ENCODE data around the gene PSMD14.
"Not testable (repeated sequence)": the region's sequence is repeated elsewhere in the genome, so short reads cannot be mapped to it uniquely, and the experiment has no call there.

Gene PSMD14

DNA sequence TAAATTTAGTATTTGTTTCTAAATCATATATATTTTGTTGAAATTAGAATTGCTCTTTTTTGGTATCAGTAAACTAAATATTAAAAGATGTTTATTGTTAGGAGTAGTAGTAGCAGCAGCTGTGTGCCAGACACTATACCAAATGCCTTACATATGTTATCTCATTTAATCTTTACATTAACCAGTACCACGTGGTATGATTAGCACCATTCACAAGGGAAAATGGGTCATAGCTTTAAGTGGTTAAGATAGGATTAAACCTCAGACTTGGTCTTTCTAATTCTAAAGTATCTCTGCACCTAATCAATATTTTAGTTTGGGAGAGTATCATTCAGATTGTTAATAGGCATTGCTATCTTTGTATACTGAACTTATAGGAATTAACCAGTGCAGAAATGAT lies 29.0 kb downstream of the PSMD14 start:
- no peak for TF ChIP-seq CTCF (conservative IDR thresholded peaks at IDR 0.05; ENCODE audit: low read depth)
- no peak overlapping the region for H3K27ac ChIP-seq
- CTCF ChIA-PET, result no interaction called here
- POLR2A ChIA-PET (ENCODE audit: low non-redundant PET), result no interaction called here
- DNase-seq (ENCODE audit: low spot score), result no peak

GRCh38 chr2:161339532-161339931 lies 31.3 kb downstream of the PSMD14 start:
- DNase-seq (ENCODE audit: low spot score); POLR2A ChIA-PET (ENCODE audit: low non-redundant PET); CTCF ChIA-PET: not testable (repeated sequence)

GRCh38 chr2:161340930-161341413 lies 32.7 kb downstream of the PSMD14 start:
- DNase-seq (ENCODE audit: low spot score); POLR2A ChIA-PET (ENCODE audit: low non-redundant PET); H3K27ac ChIP-seq: not testable (repeated sequence)
- CTCF ChIA-PET, result interaction anchor here (0.6 kb wide), 1 partner anchor 1107 kb away, joined by 6 read pairs; no protein-coding TSS in a partner anchor

More at GRCh38 chr2:161339532-161339931, 31.3 kb downstream of the PSMD14 start:
- H3K27ac ChIP-seq, result not testable (repeated sequence)

DNA sequence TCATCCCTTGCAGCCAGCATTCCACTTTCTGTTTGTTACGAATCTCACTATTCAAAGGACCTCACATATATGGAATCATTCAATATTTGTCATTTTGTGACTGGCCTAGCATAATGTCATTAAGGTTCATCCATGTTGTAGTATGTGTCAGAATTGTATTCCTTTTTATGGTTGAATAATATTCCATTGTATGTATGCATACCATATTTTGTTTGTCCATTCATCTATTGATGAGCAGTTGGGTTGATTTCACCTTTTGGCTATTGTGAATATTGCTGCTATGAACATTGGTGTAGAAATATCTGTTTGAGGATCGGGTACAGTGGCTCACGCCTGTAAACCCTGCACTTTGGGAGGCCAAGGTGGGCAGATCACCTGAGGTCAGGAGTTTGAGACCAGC lies 35.0 kb downstream of the PSMD14 start:
- CTCF ChIA-PET, result no interaction called here

DNA sequence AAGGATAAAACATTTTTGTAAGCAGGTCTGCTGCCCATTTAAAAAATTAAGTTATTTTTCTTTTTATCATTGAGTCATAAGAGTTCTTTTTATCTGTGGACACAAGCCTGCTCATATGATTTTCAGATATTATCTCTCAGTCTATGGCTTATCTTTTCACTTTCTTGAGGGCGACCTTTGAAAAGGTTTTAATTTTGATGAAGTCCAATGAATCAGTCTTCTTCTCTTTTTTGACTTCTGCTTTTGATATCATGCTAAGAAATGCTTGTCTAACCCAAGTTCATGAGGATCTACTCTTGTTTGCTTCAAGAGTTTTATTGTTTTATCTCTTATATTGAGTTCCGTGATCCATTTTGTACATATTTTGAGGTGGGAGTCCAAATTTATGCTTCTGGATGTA lies 36.5 kb downstream of the PSMD14 start:
- no peak for TF ChIP-seq CTCF (conservative IDR thresholded peaks at IDR 0.05; ENCODE audit: low read depth)
- ChIA-PET POLR2A (ENCODE audit: low non-redundant PET) (no interaction called here), CTCF (no interaction called here)
- no peak overlapping the region for H3K27ac ChIP-seq
- no peak for DNase-seq (ENCODE audit: low spot score)

More for the DNA sequence above, 35.0 kb downstream of the PSMD14 start:
- TF ChIP-seq CTCF (conservative IDR thresholded peaks at IDR 0.05; ENCODE audit: low read depth), result no peak
- POLR2A ChIA-PET (ENCODE audit: low non-redundant PET), result no interaction called here
- H3K27ac ChIP-seq, result no peak overlapping the region
- DNase-seq (ENCODE audit: low spot score), result no peak

GRCh38 chr2:161351678-161352077 lies 43.5 kb downstream of the PSMD14 start:
- no peak for TF ChIP-seq CTCF (conservative IDR thresholded peaks at IDR 0.05; ENCODE audit: low read depth)
- no peak for DNase-seq (ENCODE audit: low spot score)
- ChIA-PET POLR2A (ENCODE audit: low non-redundant PET) (no interaction called here), CTCF (interaction anchor here (0.9 kb wide), 1 partner anchor 155 kb away, joined by 4 read pairs; no protein-coding TSS in a partner anchor)
- H3K27ac ChIP-seq, result no peak overlapping the region

GRCh38 chr2:161352719-161353118 lies 44.5 kb downstream of the PSMD14 start:
- POLR2A ChIA-PET (ENCODE audit: low non-redundant PET), result no interaction called here
- no peak for DNase-seq (ENCODE audit: low spot score)
- CTCF ChIA-PET, result no interaction called here
- TF ChIP-seq CTCF (conservative IDR thresholded peaks at IDR 0.05; ENCODE audit: low read depth), result no peak
- H3K27ac ChIP-seq, result no peak overlapping the region

DNA sequence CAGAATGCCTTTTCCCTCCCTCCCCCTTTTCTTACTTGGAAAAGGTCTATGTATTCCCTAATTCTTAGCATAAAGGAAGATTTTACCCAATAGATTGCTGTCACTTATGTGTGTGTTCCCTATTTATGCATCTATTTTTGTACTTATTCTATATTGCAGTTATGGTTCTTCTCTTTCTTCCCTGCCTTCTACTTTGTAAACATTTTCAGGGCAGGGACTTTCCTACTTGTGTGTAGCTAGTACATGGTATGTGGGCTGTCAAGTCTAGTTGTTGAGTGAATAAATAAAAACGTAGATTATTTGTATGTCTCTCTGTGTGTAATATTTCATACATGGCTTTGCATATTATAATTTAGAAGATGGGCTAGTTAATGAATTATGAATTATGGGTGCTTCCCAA lies 45.3 kb downstream of the PSMD14 start:
- DNase-seq (ENCODE audit: low spot score), result no peak
- POLR2A ChIA-PET (ENCODE audit: low non-redundant PET), result no interaction called here
- TF ChIP-seq CTCF (conservative IDR thresholded peaks at IDR 0.05; ENCODE audit: low read depth), result no peak
- CTCF ChIA-PET, result interaction anchor here (0.6 kb wide), 1 partner anchor 11 kb away, joined by 4 read pairs; no protein-coding TSS in a partner anchor
- no peak overlapping the region for H3K27ac ChIP-seq

Data from RWPE1 (cell line).